ENCODE measurements around the gene KCNS1. TPM values are rescaled to one million over a fixed set of nuclear protein-coding genes. Genes with fewer than 3 reads are reported as not detected.

KCNS1 gene
- total RNA-seq, 1 experiment from 2014 or later, result not detected

DNA sequence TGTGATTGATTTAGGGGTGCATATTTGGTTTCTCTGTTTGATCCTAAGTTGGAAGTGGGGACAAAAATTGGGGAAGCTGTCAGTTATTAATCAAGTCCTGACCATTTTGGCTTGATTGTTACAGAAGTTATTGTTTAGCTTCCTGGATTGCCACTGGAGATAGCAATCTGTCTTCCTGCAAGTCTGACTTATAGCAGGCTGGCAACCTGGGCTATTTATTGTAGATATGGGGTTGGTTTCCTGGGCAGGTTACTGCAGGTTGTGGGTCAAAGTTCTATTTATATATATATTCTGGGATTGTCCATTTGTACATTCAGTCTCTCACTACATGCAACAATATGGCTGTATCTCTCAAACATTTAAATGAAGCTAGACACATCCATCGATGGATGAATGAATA, 17.8 kb downstream of the KCNS1 start:
- CTCF ChIA-PET, result no interaction called here
- intact Hi-C loops (cut with micrococcal nuclease), result no loop called here
- Histone ChIP-seq H3K9ac (ENCODE audit: low read length) (no peak overlapping the region), H3K27ac (ENCODE audit: low read length) (no peak overlapping the region), H3K9me2 (replicated peaks; ENCODE audit: low read length) (no peaks in the 10 kb centered on the region), H3K4me1 (ENCODE audit: insufficient read depth, low read length) (peaks cover 17% of the 10 kb centered on the region), H3K27me3 (ENCODE audit: low read length) (no peaks in the 10 kb centered on the region), H3K9me3 (ENCODE audit: low read length) (no peaks in the 10 kb centered on the region), H3F3A (ENCODE audit: low read length, unreplicated experiment) (peaks cover 9% of the 10 kb centered on the region), H4K20me1 (ENCODE audit: low read length) (no peaks in the 10 kb centered on the region), H2AFZ (ENCODE audit: low read length) (no peak overlapping the region), H3K79me2 (ENCODE audit: low read length) (no peaks in the 10 kb centered on the region), H3K4me3 (ENCODE audit: low read length) (no peak overlapping the region), H3K36me3 (ENCODE audit: low read depth, low read length) (peaks cover 8% of the 10 kb centered on the region; the same call in 1 of the 2 replicates), H3K4me2 (ENCODE audit: low read length) (no peak overlapping the region)
- POLR2A ChIA-PET (ENCODE audit: unreplicated experiment), result no interaction called here
- TF ChIP-seq, protein P1, sequence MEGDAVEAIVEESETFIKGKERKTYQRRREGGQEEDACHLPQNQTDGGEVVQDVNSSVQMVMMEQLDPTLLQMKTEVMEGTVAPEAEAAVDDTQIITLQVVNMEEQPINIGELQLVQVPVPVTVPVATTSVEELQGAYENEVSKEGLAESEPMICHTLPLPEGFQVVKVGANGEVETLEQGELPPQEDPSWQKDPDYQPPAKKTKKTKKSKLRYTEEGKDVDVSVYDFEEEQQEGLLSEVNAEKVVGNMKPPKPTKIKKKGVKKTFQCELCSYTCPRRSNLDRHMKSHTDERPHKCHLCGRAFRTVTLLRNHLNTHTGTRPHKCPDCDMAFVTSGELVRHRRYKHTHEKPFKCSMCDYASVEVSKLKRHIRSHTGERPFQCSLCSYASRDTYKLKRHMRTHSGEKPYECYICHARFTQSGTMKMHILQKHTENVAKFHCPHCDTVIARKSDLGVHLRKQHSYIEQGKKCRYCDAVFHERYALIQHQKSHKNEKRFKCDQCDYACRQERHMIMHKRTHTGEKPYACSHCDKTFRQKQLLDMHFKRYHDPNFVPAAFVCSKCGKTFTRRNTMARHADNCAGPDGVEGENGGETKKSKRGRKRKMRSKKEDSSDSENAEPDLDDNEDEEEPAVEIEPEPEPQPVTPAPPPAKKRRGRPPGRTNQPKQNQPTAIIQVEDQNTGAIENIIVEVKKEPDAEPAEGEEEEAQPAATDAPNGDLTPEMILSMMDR (conservative IDR thresholded peaks at IDR 0.05; ENCODE audit: low read depth, low read length), result no peak
- TF ChIP-seq EZH2 (IDR thresholded peaks at IDR 0.05; ENCODE audit: low read length, unreplicated experiment), result no peak
- no peak for TF ChIP-seq EZH2phosphoT487 (IDR thresholded peaks at IDR 0.05; ENCODE audit: borderline replicate concordance, low read length)
- DNase-seq (peak; percentile 8), ATAC-seq (no peak)
- no TSS peak for BruUV-seq (replicated peaks)

DNA sequence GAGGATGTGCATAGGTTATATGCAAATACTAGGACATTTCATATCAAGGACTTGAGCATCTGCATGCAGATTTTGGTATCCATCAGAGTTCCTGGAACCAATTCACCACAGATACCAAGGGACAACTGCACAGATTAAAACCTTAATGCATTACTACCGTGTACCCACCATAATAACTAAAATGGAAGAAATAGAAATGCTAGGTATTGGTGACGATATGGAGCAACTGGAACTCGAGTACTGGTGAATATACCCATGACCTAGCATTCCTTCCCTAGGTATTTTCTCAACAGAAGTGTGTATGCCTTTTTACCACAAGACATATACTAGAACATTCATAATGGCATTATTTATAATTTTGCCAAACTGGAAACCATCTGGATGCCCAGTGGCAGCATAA, 18.5 kb downstream of the KCNS1 start:
- TF ChIP-seq, protein P1 (conservative IDR thresholded peaks at IDR 0.05; ENCODE audit: low read depth, low read length), result no peak
- TF ChIP-seq EZH2phosphoT487 (IDR thresholded peaks at IDR 0.05; ENCODE audit: borderline replicate concordance, low read length) (no peak), EZH2 (IDR thresholded peaks at IDR 0.05; ENCODE audit: low read length, unreplicated experiment) (no peak)
- H3K27ac ChIP-seq (ENCODE audit: low read length), result no peak overlapping the region
- H3K79me2 ChIP-seq (ENCODE audit: low read length), result no peaks in the 10 kb centered on the region
- no peak overlapping the region for H3K4me3 ChIP-seq (ENCODE audit: low read length)
- peaks cover 8% of the 10 kb centered on the region; the same call in 1 of the 2 replicates for H3K36me3 ChIP-seq (ENCODE audit: low read depth, low read length)
- peaks cover 10% of the 10 kb centered on the region for H3K4me1 ChIP-seq (ENCODE audit: insufficient read depth, low read length)
- H3K27me3 ChIP-seq (ENCODE audit: low read length), result no peaks in the 10 kb centered on the region
- DNase-seq (no peak), ATAC-seq (no peak)
- no peak overlapping the region for H3K4me2 ChIP-seq (ENCODE audit: low read length)
- ChIA-PET CTCF (no interaction called here), POLR2A (ENCODE audit: unreplicated experiment) (no interaction called here)
- BruUV-seq (replicated peaks), result no TSS peak
- no peaks in the 10 kb centered on the region for H3K9me3 ChIP-seq (ENCODE audit: low read length)
- H3K9ac ChIP-seq (ENCODE audit: low read length), result no peak overlapping the region
- no peak overlapping the region for H2AFZ ChIP-seq (ENCODE audit: low read length)
- peaks cover 2% of the 10 kb centered on the region for H3F3A ChIP-seq (ENCODE audit: low read length, unreplicated experiment)
- intact Hi-C loops (cut with micrococcal nuclease), result no loop called here
- no peaks in the 10 kb centered on the region for H4K20me1 ChIP-seq (ENCODE audit: low read length)
- no peaks in the 10 kb centered on the region for H3K9me2 ChIP-seq (replicated peaks; ENCODE audit: low read length)

DNA sequence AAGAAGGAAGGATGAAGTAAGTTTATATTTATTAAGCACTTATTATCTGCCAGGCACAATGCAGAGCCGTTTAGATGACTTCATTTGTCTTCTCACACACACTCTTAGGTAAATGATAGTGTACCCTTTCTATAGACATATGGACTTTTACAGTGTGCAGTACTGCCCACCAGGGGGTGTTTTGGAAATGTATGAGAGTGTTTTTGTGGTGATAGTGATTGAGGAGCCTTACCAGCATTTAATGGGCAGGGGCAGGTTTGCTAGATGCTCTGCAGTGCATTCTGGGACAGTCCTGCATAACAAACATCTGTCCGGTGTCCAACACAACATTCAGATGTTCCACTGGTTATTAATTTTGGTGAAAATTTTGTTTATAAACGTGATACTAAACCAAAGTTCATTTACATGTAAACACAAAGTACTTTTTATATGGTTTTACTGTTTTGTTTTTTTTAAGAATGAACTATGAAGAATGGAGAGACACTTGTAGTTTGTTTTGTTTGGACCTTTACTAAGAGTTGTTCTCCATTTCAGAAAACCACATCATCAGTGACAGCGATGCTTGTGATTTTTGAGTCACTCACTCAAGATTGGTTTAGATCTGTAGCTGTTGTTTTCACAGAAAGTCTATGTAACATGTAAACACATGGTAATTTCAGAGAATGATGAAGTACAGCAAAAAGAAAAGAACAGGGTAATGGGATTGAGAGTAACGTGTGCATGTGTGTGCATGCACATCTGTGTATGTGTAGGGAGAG, 19.9 kb downstream of the KCNS1 start:
- Histone ChIP-seq H3K9ac (ENCODE audit: low read length) (no peak overlapping the region), H3K4me2 (ENCODE audit: low read length) (no peak overlapping the region), H3F3A (ENCODE audit: low read length, unreplicated experiment) (no peaks in the 10 kb centered on the region), H2AFZ (ENCODE audit: low read length) (no peak overlapping the region), H3K27me3 (ENCODE audit: low read length) (no peaks in the 10 kb centered on the region), H4K20me1 (ENCODE audit: low read length) (no peaks in the 10 kb centered on the region), H3K36me3 (ENCODE audit: low read depth, low read length) (peaks cover 16% of the 10 kb centered on the region; the same call in 1 of the 2 replicates), H3K9me3 (ENCODE audit: low read length) (no peaks in the 10 kb centered on the region), H3K27ac (ENCODE audit: low read length) (no peak overlapping the region), H3K9me2 (replicated peaks; ENCODE audit: low read length) (no peaks in the 10 kb centered on the region), H3K4me3 (ENCODE audit: low read length) (no peak overlapping the region), H3K4me1 (ENCODE audit: insufficient read depth, low read length) (no peaks in the 10 kb centered on the region), H3K79me2 (ENCODE audit: low read length) (no peaks in the 10 kb centered on the region)
- ATAC-seq, result peak; percentile 92
- intact Hi-C loops (cut with micrococcal nuclease), result loop anchor here (2.0 kb wide), 1 partner anchor 14 kb away; no protein-coding TSS in a partner anchor
- TF ChIP-seq, protein P1 (conservative IDR thresholded peaks at IDR 0.05; ENCODE audit: low read depth, low read length), result peak; percentile 86
- TF ChIP-seq EZH2 (IDR thresholded peaks at IDR 0.05; ENCODE audit: low read length, unreplicated experiment) (no peak), EZH2phosphoT487 (IDR thresholded peaks at IDR 0.05; ENCODE audit: borderline replicate concordance, low read length) (no peak)
- no TSS peak for BruUV-seq (replicated peaks)
- CTCF ChIA-PET, result no interaction called here
- POLR2A ChIA-PET (ENCODE audit: unreplicated experiment), result no interaction called here
- DNase-seq, result peak; percentile 69
